ENCODE data around the gene DIS3. TPM values are rescaled to one million over a fixed set of nuclear protein-coding genes. Genes with fewer than 3 reads are reported as not detected.
A peak's percentile ranks its signal among the peaks of the same experiment; 100 is the strongest.

DIS3 gene
- total and polyA plus RNA-seq, 2 of the 13 experiments (the other 11 are each of a cell fraction or from before 2014, with no cell fraction given): 13.2 to 35.0 TPM

- TF ChIP-seq HNF4G (IDR thresholded peaks at IDR 0.05; ENCODE audit: borderline replicate concordance, low read depth, low read length) (no peak), HNF4G (CRISPR knock-in tag; IDR thresholded peaks at IDR 0.05; ENCODE audit: borderline replicate concordance, low read depth) (no peak), ZNF792 (CRISPR knock-in tag; IDR thresholded peaks at IDR 0.05) (no peak), ZZZ3 (CRISPR knock-in tag; IDR thresholded peaks at IDR 0.05; ENCODE audit: borderline replicate concordance) (no peak; the same call in 1 of the 2 replicates), TP53 (CRISPR knock-in tag; conservative IDR thresholded peaks at IDR 0.05) (no peak), ZNF34 (CRISPR knock-in tag; IDR thresholded peaks at IDR 0.05; ENCODE audit: borderline replicate concordance) (0 out of 2 replicates have a peak, but pooled peaks have one; percentile 64), ZNF878 (CRISPR knock-in tag; IDR thresholded peaks at IDR 0.05) (peak; percentile 89; the same call in 1 of the 2 replicates), ATF1 (CRISPR knock-in tag; IDR thresholded peaks at IDR 0.05) (no peak), NR1H2 (CRISPR knock-in tag; IDR thresholded peaks at IDR 0.05; ENCODE audit: borderline replicate concordance, low read depth) (no peak), TERF1 (CRISPR knock-in tag; IDR thresholded peaks at IDR 0.05) (no peak), RAD21 (CRISPR knock-in tag; IDR thresholded peaks at IDR 0.05) (no peak; the same call in 1 of the 2 replicates), TGIF2 (CRISPR knock-in tag; IDR thresholded peaks at IDR 0.05) (no peak), NR0B2 (CRISPR knock-in tag; IDR thresholded peaks at IDR 0.05) (peak; percentile 70), ETV5 (CRISPR knock-in tag; IDR thresholded peaks at IDR 0.05; ENCODE audit: borderline replicate concordance) (peak; percentile 84), HNRNPK (IDR thresholded peaks at IDR 0.05; ENCODE audit: low read depth, low read length, poor library complexity, severe bottlenecking) (no peak), PBX2 (CRISPR knock-in tag; IDR thresholded peaks at IDR 0.05) (no peak), MZF1 (CRISPR knock-in tag; IDR thresholded peaks at IDR 0.05; ENCODE audit: borderline replicate concordance) (no peak), ZBTB3 (CRISPR knock-in tag; IDR thresholded peaks at IDR 0.05; ENCODE audit: borderline replicate concordance, low read depth) (no peak), GMEB1 (CRISPR knock-in tag; IDR thresholded peaks at IDR 0.05; ENCODE audit: borderline replicate concordance) (peak; percentile 80), MIXL1 (CRISPR knock-in tag; IDR thresholded peaks at IDR 0.05) (peak; percentile 46; the same call in 1 of the 2 replicates)
Measured at GRCh38 chr13:72781451-72782439, at the start of gene DIS3, which contains the start of gene PIBF1 (continued).

Data from HepG2 (cell line).